PC-9 (cell line): ENCODE measurements around the gene SFTPA1.

Experiments used
- CTCF ChIP-seq: fragments of 200-600 bp; sonication (generic); conservative IDR thresholded peaks from 2 replicates; pipeline ENCODE4 v1.6.1; 2017; ENCODE audit warnings: mixed run types, antibody characterized with exemption, mild to moderate bottlenecking, moderate library complexity
- EZH2 ChIP-seq: fragments of 200-600 bp; sonication (generic); IDR thresholded peaks from 2 replicates; pipeline ENCODE4 v1.8.0; 2017; ENCODE audit warnings: antibody characterized with exemption, low read depth

GRCh38 chr10:79562135-79562756 is 48.5 kb upstream of the SFTPA1 start:
- TF ChIP-seq CTCF: peak; percentile 92
- no peak for TF ChIP-seq EZH2
